H9 (cell line): Measurements from ENCODE around the gene TRIP6. TPM values are rescaled to one million over a fixed set of nuclear protein-coding genes. Genes with fewer than 3 reads are reported as not detected.

Experiments
- DNase-seq: peaks from one replicate; pipeline ENCODE4 v3.0.0-alpha.2; 2017
- H2AFZ ChIP-seq: one replicate; pipeline ENCODE4 v1.6.1; 2013; ENCODE audit warnings: mild to moderate bottlenecking, low read length, control low read depth, moderate library complexity
- H2AK5ac ChIP-seq: 2 replicates; pipeline ENCODE4 v1.6.1; 2013; ENCODE audit warnings: low read length, control low read depth, mixed read lengths; ENCODE audit not compliant: insufficient read length
- H2BK120ac ChIP-seq: one replicate; pipeline ENCODE4 v1.6.1; 2013; ENCODE audit warnings: low read depth, mild to moderate bottlenecking, low read length, control low read depth, inconsistent platforms; ENCODE audit not compliant: poor library complexity, severe bottlenecking
- H2BK12ac ChIP-seq: 2 replicates; pipeline ENCODE4 v1.6.1; 2013; ENCODE audit warnings: low read length, control low read depth, mixed read lengths, low read depth; ENCODE audit not compliant: insufficient read length
- H2BK15ac ChIP-seq: 2 replicates; pipeline ENCODE4 v1.6.1; 2013; ENCODE audit warnings: low read depth, low read length, control low read depth
- H2BK20ac ChIP-seq: one replicate; pipeline ENCODE4 v1.6.1; 2013; ENCODE audit warnings: low read depth, mild to moderate bottlenecking, low read length, control low read depth, inconsistent platforms; ENCODE audit not compliant: poor library complexity, severe bottlenecking
- H2BK5ac ChIP-seq: 2 replicates; pipeline ENCODE4 v1.6.1; 2013; ENCODE audit warnings: low read length, control low read depth, mixed read lengths; ENCODE audit not compliant: insufficient read length
- H3K14ac ChIP-seq: 2 replicates; pipeline ENCODE4 v1.6.1; 2013; ENCODE audit warnings: low read length, control low read depth; ENCODE audit not compliant: insufficient read depth
- H3K18ac ChIP-seq: 2 replicates; pipeline ENCODE4 v1.6.1; 2013; ENCODE audit warnings: low read depth, mild to moderate bottlenecking, mixed read lengths, low read length, control low read depth; ENCODE audit not compliant: insufficient read length
- H3K23ac ChIP-seq: 2 replicates; pipeline ENCODE4 v1.6.1; 2013; ENCODE audit warnings: low read length, control low read depth, mixed read lengths, low read depth; ENCODE audit not compliant: insufficient read length
- H3K23me2 ChIP-seq: 2 replicates; pipeline ENCODE4 v1.6.1; 2013; ENCODE audit warnings: low read depth, mild to moderate bottlenecking, mixed read lengths, low read length, control low read depth; ENCODE audit not compliant: insufficient read length, poor library complexity, severe bottlenecking
- H3K27ac ChIP-seq: 2 replicates; pipeline ENCODE4 v1.5.1; 2013; ENCODE audit warnings: low read length, control low read depth, mixed read lengths, low read depth; ENCODE audit not compliant: insufficient read length
- H3K27me3 ChIP-seq: 2 replicates; pipeline ENCODE4 v1.6.1; 2013; ENCODE audit warnings: low read length, control low read depth, inconsistent platforms; ENCODE audit not compliant: insufficient read depth
- H3K4ac ChIP-seq: 2 replicates; pipeline ENCODE4 v1.6.1; 2013; ENCODE audit warnings: low read depth, mild to moderate bottlenecking, control low read depth, inconsistent platforms, low read length, moderate library complexity
- H3K4me1 ChIP-seq: 2 replicates; pipeline ENCODE4 v1.6.1; 2013; ENCODE audit warnings: low read length, control low read depth, inconsistent platforms; ENCODE audit not compliant: insufficient read depth
- H3K4me2 ChIP-seq: 2 replicates; pipeline ENCODE4 v1.6.1; 2013; ENCODE audit warnings: low read length, control low read depth, mixed read lengths; ENCODE audit not compliant: insufficient read length, insufficient read depth
- H3K56ac ChIP-seq: 2 replicates; pipeline ENCODE4 v1.6.1; 2013; ENCODE audit warnings: low read depth, mild to moderate bottlenecking, mixed read lengths, low read length, control low read depth; ENCODE audit not compliant: insufficient read length
- H3K79me1 ChIP-seq: 2 replicates; pipeline ENCODE4 v1.6.1; 2013; ENCODE audit warnings: low read depth, mild to moderate bottlenecking, moderate library complexity, low read length, control low read depth, inconsistent platforms; ENCODE audit not compliant: insufficient read depth, poor library complexity, severe bottlenecking
- H3K79me2 ChIP-seq: 2 replicates; pipeline ENCODE4 v1.6.1; 2013; ENCODE audit warnings: low read length, control low read depth, inconsistent platforms; ENCODE audit not compliant: insufficient read depth
- H3K9ac ChIP-seq: 2 replicates; pipeline ENCODE4 v1.6.1; 2013; ENCODE audit warnings: low read length, control low read depth, mixed read lengths; ENCODE audit not compliant: insufficient read length; ENCODE audit errors: extremely low read depth
- H3K9me3 ChIP-seq: one replicate; pipeline ENCODE4 v1.6.1; 2013; ENCODE audit warnings: low read depth, low read length, inconsistent platforms; ENCODE audit not compliant: control insufficient read depth
- H3T11ph ChIP-seq: one replicate; pipeline ENCODE4 v1.6.1; 2013; ENCODE audit warnings: mild to moderate bottlenecking, low read length, control low read depth, inconsistent platforms
- H4K20me1 ChIP-seq: one replicate; pipeline ENCODE4 v1.6.1; 2013; ENCODE audit not compliant: control insufficient read depth, insufficient read length, insufficient read depth
- H4K5ac ChIP-seq: 2 replicates; pipeline ENCODE4 v1.6.1; 2013; ENCODE audit warnings: low read depth, mild to moderate bottlenecking, mixed read lengths, low read length, control low read depth; ENCODE audit not compliant: insufficient read length
- H4K8ac ChIP-seq: replicated peaks from 2 replicates; pipeline ENCODE4 v1.6.1; 2013; ENCODE audit warnings: low read length, control low read depth, mixed read lengths, low read depth; ENCODE audit not compliant: insufficient read length
- H4K91ac ChIP-seq: 2 replicates; pipeline ENCODE4 v1.6.1; 2013; ENCODE audit warnings: low read depth, mild to moderate bottlenecking, moderate library complexity, mixed read lengths, low read length, control low read depth; ENCODE audit not compliant: insufficient read length
- H3K27ac Mint-ChIP-seq, 3 experiments: 2 replicates in 2 of 3; 3 replicates in 1 of 3; pipeline ENCODE4 v1.8.0; 2020 to 2021; ENCODE audit warnings: mixed read lengths in 3 of 3, mild to moderate bottlenecking in 1 of 3, moderate library complexity in 1 of 3
- H3K27me3 Mint-ChIP-seq: 2 replicates; pipeline ENCODE4 v1.8.0; 2021; ENCODE audit warnings: low read depth, mild to moderate bottlenecking, moderate library complexity, mixed read lengths
- H3K36me3 Mint-ChIP-seq, 3 experiments: 2 replicates in 2 of 3; 3 replicates in 1 of 3; pipeline ENCODE4 v1.8.0; 2020 to 2021; ENCODE audit warnings: low read depth in 3 of 3, mixed read lengths in 3 of 3; ENCODE audit not compliant: insufficient read depth in 1 of 3
- H3K4me1 Mint-ChIP-seq, 2 experiments: 2 replicates each; pipeline ENCODE4 v1.8.0; 2020; ENCODE audit warnings: mixed read lengths in 2 of 2
- H3K4me3 Mint-ChIP-seq, 2 experiments: 2 replicates in 1 of 2; 3 replicates in 1 of 2; pipeline ENCODE4 v1.8.0; 2020 to 2021; ENCODE audit warnings: mild to moderate bottlenecking in 2 of 2, mixed read lengths in 2 of 2, moderate library complexity in 1 of 2
- H3K9me3 Mint-ChIP-seq, 2 experiments: 2 replicates in 1 of 2; 3 replicates in 1 of 2; pipeline ENCODE4 v1.8.0; 2020; ENCODE audit warnings: mild to moderate bottlenecking in 2 of 2, mixed read lengths in 2 of 2, moderate library complexity in 1 of 2
- WGBS: extraction: QIAGEN DNeasy Blood & Tissue Kit; methylation state at CpG from one replicate; pipeline ENCODE4 v1.1.7; 2013; ENCODE audit warnings: missing lambda C conversion rate, low lambda C conversion rate, mixed read lengths; ENCODE audit not compliant: insufficient read length; ENCODE audit errors: extremely low coverage; 5-methylcytosine and 5-hydroxymethylcytosine counted together
- total RNA-seq: library from RNA; stranded (reverse); gene quantifications from 2 replicates; pipeline ENCODE4 v1.2.1, GENCODE V29; 2021
- TF ChIP-seq, protein P1 (sequence below): fragments of 200-600 bp; sonication (generic); conservative IDR thresholded peaks from 3 replicates; pipeline ENCODE4 v1.8.0; 2021; ENCODE audit warnings: antibody characterized with exemption, mild to moderate bottlenecking

TRIP6 gene
- total RNA-seq, 1 experiment from 2014 or later: 122 TPM

DNA sequence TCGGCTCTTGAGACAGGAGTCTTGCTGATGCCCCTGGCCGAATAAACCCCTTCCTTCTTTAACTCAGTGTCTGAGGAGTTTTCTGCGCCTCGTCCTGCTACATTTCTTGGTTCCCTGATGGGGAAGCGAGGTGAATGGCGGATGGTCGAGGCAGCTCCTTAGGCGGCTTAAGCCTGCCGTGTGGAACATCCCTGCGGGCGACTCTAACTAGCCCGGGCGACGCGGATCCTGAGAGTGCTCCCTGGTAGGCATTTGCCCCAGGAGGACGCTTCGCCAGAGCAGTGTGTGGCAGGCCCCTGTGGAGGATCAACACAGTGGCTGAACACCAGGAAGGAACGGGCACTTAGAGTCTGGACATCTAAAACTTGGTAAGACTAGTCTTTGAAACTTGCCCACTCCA lies 27.8 kb upstream of the TRIP6 start:
- H3T11ph ChIP-seq: no peak overlapping the region
- no peak overlapping the region for H3K4me2 ChIP-seq
- no CpG with 5 or more reads among the region's 18 CpGs for WGBS
- Mint-ChIP-seq H3K36me3 (peaks cover under 1 to 2% (median 1%) of the 10 kb centered on the region in 3 experiments; a peak in 5 of 7 replicates), H3K4me1 (peaks cover 35 to 36% of the 10 kb centered on the region in 2 experiments), H3K27ac (peak overlapping the region in 1 of 3 experiments; percentile 44; a peak in 1 of 7 replicates), H3K4me3 (no peak overlapping the region), H3K27me3 (no peaks in the 10 kb centered on the region), H3K9me3 (no peaks in the 10 kb centered on the region)
- H3K18ac ChIP-seq: no peak overlapping the region
- H2AK5ac ChIP-seq: no peak overlapping the region
- no peak overlapping the region for H2BK120ac ChIP-seq
- no peak overlapping the region for H3K56ac ChIP-seq
- H3K9me3 ChIP-seq: no peaks in the 10 kb centered on the region
- H2AFZ ChIP-seq: no peak overlapping the region
- H4K8ac ChIP-seq: no peak overlapping the region
- H2BK15ac ChIP-seq: no peak overlapping the region
- no peak overlapping the region for H3K23ac ChIP-seq
- H2BK5ac ChIP-seq: no peak overlapping the region
- no peak overlapping the region for H4K5ac ChIP-seq
- no peak overlapping the region for H3K9ac ChIP-seq
- H3K79me2 ChIP-seq: no peaks in the 10 kb centered on the region
- DNase-seq: no peak
- peaks cover 3% of the 10 kb centered on the region; the same call in 1 of the 2 replicates for H3K4me1 ChIP-seq
- H3K23me2 ChIP-seq: peaks cover 4% of the 10 kb centered on the region
- no peaks in the 10 kb centered on the region for H3K27me3 ChIP-seq
- H2BK20ac ChIP-seq: no peak overlapping the region
- TF ChIP-seq, protein P1, sequence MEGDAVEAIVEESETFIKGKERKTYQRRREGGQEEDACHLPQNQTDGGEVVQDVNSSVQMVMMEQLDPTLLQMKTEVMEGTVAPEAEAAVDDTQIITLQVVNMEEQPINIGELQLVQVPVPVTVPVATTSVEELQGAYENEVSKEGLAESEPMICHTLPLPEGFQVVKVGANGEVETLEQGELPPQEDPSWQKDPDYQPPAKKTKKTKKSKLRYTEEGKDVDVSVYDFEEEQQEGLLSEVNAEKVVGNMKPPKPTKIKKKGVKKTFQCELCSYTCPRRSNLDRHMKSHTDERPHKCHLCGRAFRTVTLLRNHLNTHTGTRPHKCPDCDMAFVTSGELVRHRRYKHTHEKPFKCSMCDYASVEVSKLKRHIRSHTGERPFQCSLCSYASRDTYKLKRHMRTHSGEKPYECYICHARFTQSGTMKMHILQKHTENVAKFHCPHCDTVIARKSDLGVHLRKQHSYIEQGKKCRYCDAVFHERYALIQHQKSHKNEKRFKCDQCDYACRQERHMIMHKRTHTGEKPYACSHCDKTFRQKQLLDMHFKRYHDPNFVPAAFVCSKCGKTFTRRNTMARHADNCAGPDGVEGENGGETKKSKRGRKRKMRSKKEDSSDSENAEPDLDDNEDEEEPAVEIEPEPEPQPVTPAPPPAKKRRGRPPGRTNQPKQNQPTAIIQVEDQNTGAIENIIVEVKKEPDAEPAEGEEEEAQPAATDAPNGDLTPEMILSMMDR: no peak
- H4K20me1 ChIP-seq: no peaks in the 10 kb centered on the region
- H3K14ac ChIP-seq: no peak overlapping the region
- H2BK12ac ChIP-seq: no peak overlapping the region
- no peak overlapping the region for H3K4ac ChIP-seq
- no peak overlapping the region for H3K27ac ChIP-seq
- no peak overlapping the region for H4K91ac ChIP-seq
- no peaks in the 10 kb centered on the region for H3K79me1 ChIP-seq
